ENCODE results near the gene USP17L22.
"Not testable (repeated sequence)": the region's sequence is repeated elsewhere in the genome, so short reads cannot be mapped to it uniquely, and the experiment has no call there.

USP17L22 gene

GRCh38 chr4:9267319-9267718 is at the start of gene USP17L22:
USP17L22 (plus strand) TSS chr4:9267619; CDS start chr4:9267619, 0 bp downstream.
- not testable (repeated sequence) for DNase-seq (ENCODE audit: low read depth)

DNA sequence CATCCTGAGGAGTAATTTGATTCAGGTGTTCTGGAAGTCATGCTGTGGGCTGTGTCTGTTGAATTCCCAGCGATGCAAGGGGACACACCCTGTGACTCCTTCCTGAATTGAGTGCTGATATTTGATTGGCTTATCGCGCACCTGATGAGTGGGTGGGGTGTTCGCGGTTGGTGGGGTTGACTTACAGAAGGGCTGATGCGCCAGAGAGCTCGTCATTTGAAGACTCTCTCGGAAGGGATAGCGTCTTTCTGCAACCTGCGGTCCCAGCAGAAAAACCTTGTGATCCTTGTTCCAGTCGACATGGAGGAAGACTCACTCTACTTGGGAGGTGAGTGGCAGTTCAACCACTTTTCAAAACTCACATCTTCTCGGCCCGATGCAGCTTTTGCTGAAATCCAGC is 47.6 kb upstream of the USP17L22 start, which contains the start of gene USP17L12:
TSS of gene USP17L12 (plus strand) at position 301 of the 400 bp plus-strand sequence. CDS start at position 301, 0 bp downstream.
- not testable (repeated sequence) for DNase-seq (ENCODE audit: low read depth)

DNA sequence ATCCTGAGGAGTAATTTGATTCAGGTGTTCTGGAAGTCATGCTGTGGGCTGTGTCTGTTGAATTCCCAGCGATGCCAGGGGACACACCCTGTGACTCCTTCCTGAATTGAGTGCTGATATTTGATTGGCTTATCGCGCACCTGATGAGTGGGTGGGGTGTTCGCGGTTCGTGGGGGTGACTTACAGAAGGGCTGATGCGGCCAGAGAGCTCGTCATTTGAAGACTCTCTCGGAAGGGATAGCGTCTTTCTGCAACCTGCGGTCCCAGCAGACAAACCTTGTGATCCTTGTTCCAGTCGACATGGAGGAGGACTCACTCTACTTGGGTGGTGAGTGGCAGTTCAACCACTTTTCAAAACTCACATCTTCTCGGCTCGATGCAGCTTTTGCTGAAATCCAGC is 42.8 kb upstream of the USP17L22 start, which contains the start of gene USP17L13:
TSS of gene USP17L13 (plus strand) at position 301 of the 400 bp plus-strand sequence. CDS start at position 301, 0 bp downstream.
- DNase-seq (ENCODE audit: low read depth) = not testable (repeated sequence)

- DNase-seq (ENCODE audit: low read depth) = not testable (repeated sequence)
Observed at GRCh38 chr4:9230249-9230648, 37.2 kb upstream of the USP17L22 start.

GRCh38 chr4:9234085-9234484 is 33.3 kb upstream of the USP17L22 start, which contains the start of gene USP17L15:
USP17L15 (plus strand) TSS chr4:9234385; CDS start chr4:9234385, 0 bp downstream.
- not testable (repeated sequence) for DNase-seq (ENCODE audit: low read depth)

DNA sequence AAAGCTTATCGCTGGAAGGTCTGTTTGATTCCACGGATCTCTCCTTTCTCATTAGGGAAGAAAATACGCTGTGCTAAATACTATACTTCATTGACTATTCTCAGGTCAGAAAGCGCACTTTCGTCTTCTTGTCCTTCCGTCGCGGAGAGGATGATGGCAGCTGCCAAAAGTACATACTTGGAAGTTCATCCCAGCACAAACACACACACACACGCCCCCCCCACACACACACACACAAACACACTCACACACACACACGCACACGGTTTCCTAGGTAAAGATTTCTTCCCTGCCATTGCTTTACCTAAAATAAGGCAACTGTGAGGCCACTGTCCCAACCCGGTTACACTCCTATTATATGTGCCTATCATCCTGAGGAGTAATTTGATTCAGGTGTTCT is 29.0 kb upstream of the USP17L22 start:
- peak; percentile 0 for DNase-seq (ENCODE audit: low read depth)

DNA sequence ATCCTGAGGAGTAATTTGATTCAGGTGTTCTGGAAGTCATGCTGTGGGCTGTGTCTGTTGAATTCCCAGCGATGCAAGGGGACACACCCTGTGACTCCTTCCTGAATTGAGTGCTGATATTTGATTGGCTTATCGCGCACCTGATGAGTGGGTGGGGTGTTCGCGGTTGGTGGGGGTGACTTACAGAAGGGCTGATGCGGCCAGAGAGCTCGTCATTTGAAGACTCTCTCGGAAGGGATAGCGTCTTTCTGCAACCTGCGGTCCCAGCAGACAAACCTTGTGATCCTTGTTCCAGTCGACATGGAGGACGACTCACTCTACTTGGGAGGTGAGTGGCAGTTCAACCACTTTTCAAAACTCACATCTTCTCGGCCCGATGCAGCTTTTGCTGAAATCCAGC is 23.8 kb upstream of the USP17L22 start, which contains the start of gene USP17L17:
TSS of gene USP17L17 (plus strand) at position 301 of the 400 bp plus-strand sequence. CDS start at position 301, 0 bp downstream.
- not testable (repeated sequence) for DNase-seq (ENCODE audit: low read depth)

DNA sequence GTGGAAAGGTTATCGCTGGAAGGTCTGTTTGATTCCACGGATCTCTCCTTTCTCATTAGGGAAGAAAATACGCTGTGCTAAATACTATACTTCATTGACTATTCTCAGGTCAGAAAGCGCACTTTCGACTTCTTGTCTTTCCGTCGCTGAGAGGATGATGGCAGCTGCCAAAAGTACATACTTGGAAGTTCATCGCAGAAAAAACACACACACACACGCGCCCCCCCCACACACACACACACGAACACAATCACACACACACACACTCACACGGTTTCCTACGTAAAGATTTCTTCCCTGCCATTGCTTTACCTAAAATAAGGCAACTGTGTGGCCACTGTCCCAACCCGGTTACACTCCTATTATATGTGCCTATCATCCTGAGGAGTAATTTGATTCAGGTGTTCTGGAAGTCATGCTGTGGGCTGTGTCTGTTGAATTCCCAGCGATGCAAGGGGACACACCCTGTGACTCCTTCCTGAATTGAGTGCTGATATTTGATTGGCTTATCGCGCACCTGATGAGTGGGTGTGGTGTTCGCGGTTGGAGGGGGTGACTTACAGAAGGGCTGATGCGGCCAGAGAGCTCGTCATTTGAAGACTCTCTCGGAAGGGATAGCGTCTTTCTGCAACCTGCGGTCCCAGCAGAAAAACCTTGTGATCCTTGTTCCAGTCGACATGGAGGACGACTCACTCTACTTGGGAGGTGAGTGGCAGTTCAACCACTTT is 19.3 kb upstream of the USP17L22 start, which contains the start of gene USP17L18:
TSS of gene USP17L18 (plus strand) at position 678 of the 728 bp plus-strand sequence. CDS start at position 678, 0 bp downstream.
- DNase-seq (ENCODE audit: low read depth) = peak; percentile 0

DNA sequence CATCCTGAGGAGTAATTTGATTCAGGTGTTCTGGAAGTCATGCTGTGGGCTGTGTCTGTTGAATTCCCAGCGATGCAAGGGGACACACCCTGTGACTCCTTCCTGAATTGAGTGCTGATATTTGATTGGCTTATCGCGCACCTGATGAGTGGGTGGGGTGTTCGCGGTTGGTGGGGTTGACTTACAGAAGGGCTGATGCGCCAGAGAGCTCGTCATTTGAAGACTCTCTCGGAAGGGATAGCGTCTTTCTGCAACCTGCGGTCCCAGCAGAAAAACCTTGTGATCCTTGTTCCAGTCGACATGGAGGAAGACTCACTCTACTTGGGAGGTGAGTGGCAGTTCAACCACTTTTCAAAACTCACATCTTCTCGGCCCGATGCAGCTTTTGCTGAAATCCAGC is 14.3 kb upstream of the USP17L22 start, which contains the start of gene USP17L19:
TSS of gene USP17L19 (plus strand) at position 301 of the 400 bp plus-strand sequence. CDS start at position 301, 0 bp downstream.
- not testable (repeated sequence) for DNase-seq (ENCODE audit: low read depth)

DNA sequence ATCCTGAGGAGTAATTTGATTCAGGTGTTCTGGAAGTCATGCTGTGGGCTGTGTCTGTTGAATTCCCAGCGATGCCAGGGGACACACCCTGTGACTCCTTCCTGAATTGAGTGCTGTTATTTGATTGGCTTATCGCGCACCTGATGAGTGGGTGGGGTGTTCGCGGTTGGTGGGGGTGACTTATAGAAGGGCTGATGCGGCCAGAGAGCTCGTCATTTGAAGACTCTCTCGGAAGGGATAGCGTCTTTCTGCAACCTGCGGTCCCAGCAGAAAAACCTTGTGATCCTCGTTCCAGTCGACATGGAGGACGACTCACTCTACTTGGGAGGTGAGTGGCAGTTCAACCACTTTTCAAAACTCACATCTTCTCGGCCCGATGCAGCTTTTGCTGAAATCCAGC is 9.6 kb upstream of the USP17L22 start, which contains the start of gene USP17L20:
TSS of gene USP17L20 (plus strand) at position 301 of the 400 bp plus-strand sequence. CDS start at position 301, 0 bp downstream.
- DNase-seq (ENCODE audit: low read depth) = not testable (repeated sequence)

GRCh38 chr4:9262572-9262971 is 4.8 kb upstream of the USP17L22 start, which contains the start of gene USP17L21:
USP17L21 (plus strand) TSS chr4:9262872; CDS start chr4:9262872, 0 bp downstream.
- DNase-seq (ENCODE audit: low read depth) = not testable (repeated sequence)

DNA sequence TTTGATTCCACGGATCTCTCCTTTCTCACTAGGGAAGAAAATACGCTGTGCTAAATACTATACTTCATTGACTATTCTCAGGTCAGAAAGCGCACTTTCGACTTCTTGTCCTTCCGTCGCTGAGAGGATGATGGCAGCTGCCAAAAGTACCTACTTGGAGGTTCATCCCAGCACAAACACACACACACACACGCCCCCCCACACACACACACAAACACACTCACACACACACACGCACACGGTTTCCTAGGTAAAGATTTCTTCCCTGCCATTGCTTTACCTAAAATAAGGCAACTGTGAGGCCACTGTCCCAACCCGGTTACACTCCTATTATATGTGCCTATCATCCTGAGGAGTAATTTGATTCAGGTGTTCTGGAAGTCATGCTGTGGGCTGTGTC is 4.3 kb downstream of the USP17L22 start:
- not testable (repeated sequence) for DNase-seq (ENCODE audit: low read depth)

All from fibroblast of gingiva (primary cell).